GM21825 (cell line): Measurements from ENCODE around the gene NUCB2.

Experiments used
- ATAC-seq: cut with Tn5 transposase; IDR thresholded peaks from one replicate; pipeline ENCODE4 v1.9.1; 2021; ENCODE audit warnings: mild to moderate bottlenecking, moderate library complexity; ENCODE audit not compliant: unreplicated experiment

NUCB2 gene

GRCh38 chr11:17379383-17380180, 103.0 kb downstream of the NUCB2 start:
- no peak for ATAC-seq

- no peak for ATAC-seq
Measured at GRCh38 chr11:17381156-17381555, 104.6 kb downstream of the NUCB2 start.
